Ovary (tissue), 9 donors: ENCODE measurements around the gene LSM12. TPM values are rescaled to one million over a fixed set of nuclear protein-coding genes. Genes with fewer than 3 reads are reported as not detected.

ENCODE experiments used
- DNase-seq, 5 donors: peaks; one replicate each; pipeline ENCODE4 v3.0.0-alpha.2; 2019 to 2020
- H3K27ac ChIP-seq, 2 donors: fragments of 200-600 bp; one replicate each; pipeline versions ENCODE4 v1.5.1 to v1.8.0; 2019 to 2022
- H3K27me3 ChIP-seq: fragments of 200-600 bp; one replicate; pipeline ENCODE4 v1.8.0; 2022
- H3K36me3 ChIP-seq: fragments of 200-600 bp; sonication (generic); one replicate; pipeline ENCODE4 v1.5.1; 2019
- H3K4me1 ChIP-seq: one replicate; pipeline ENCODE4 v1.8.1; 2013; ENCODE audit warnings: mild to moderate bottlenecking, moderate library complexity; ENCODE audit not compliant: insufficient read depth
- H3K4me3 ChIP-seq: fragments of 200-600 bp; sonication (generic); one replicate; pipeline ENCODE4 v1.5.1; 2017
- H3K9me3 ChIP-seq, 2 donors: fragments of 200-600 bp in 1 of 2; sonication (generic) in 1 of 2; one replicate each; pipeline versions ENCODE4 v1.5.1 to v1.8.1; 2013 to 2019; ENCODE audit warnings: mild to moderate bottlenecking in 1 of 2, moderate library complexity in 1 of 2
- CTCF ChIP-seq, 3 donors: fragments of 450-650 bp in 2 of 3; fragments of 200-600 bp in 1 of 3; IDR thresholded peaks; one replicate each; pipeline versions ENCODE4 v1.5.1 to v1.8.0; 2016 to 2022; ENCODE audit warnings: antibody characterized with exemption in 3 of 3, mild to moderate bottlenecking in 1 of 3
- EP300 ChIP-seq: sonication (generic); formaldehyde crosslinking; IDR thresholded peaks from one replicate; pipeline ENCODE4 v1.6.1; 2017; ENCODE audit warnings: antibody characterized with exemption
- POLR2A ChIP-seq: fragments of 450-650 bp; IDR thresholded peaks from one replicate; pipeline ENCODE4 v1.6.1; 2017; ENCODE audit warnings: antibody characterized with exemption, mild to moderate bottlenecking, moderate library complexity
- WGBS, 3 donors: extraction: QIAGEN DNeasy Blood & Tissue Kit in 1 of 3; methylation state at CpG; one replicate each; pipeline versions ENCODE4 v1.1.5 to v1.1.7; 2013 to 2017; 5-methylcytosine and 5-hydroxymethylcytosine counted together
- intact Hi-C, 4 donors: fragments of 100-400 bp; cut with DNase I; formaldehyde crosslinking; loops; one replicate each; pipeline versions ENCODE4 v1.11.0 to v1.15.1; 2022 to 2023
- polyA plus RNA-seq, 2 donors: library from polyadenylated mRNA; stranded (reverse); fragments of 200-250 nt in 1 of 2; fragments of 350-450 nt in 1 of 2; fragmentation: Illumina TruSeq in 1 of 2; extraction: RNeasy Lipid Tissue Mini Kit (QIAGEN cat#74804) in 1 of 2; gene quantifications; one replicate each; pipeline ENCODE4 v1.2.3, GENCODE V29; 2013 to 2014
- small RNA-seq: library from RNA; depleted of rRNA; stranded (forward); fragments of <200 nt; gene quantifications from one replicate; pipeline ENCODE3, GENCODE V24; 2016
- total RNA-seq, 7 donors: library from RNA; depleted of rRNA in 2 of 7; stranded (reverse); fragments of >200 nt in 2 of 7; fragmentation: NEBNext Ultra II Directional in 3 of 7; extraction: Animal tissue kit (Norgen Biotek cat#: 25700) in 3 of 7; gene quantifications; one replicate each; pipeline versions ENCODE4 v1.1.0 to v1.2.4, GENCODE V29; 2016 to 2023
- donor health status: DM: no; HTN: no; CAD: no; lungs with moderate emphysema.
- donor health status: DM: no; HTN: no; CAD: no.
- donor health status: Bipolar disorder and iron deficiency.
- donor health status: DM: yes; HTN: yes; CAD: no.
- donor health status: DM: no; HTN: no; CAD: no.
- donor health status: DM: yes; HTN: yes; CAD: no.

The LSM12 gene
- total and polyA plus RNA-seq, 9 donors, result 17.1 to 54.6 (median 36.4) TPM

- TF ChIP-seq EP300, result no peak
- TF ChIP-seq POLR2A, result no peak
- no peak for TF ChIP-seq CTCF (IDR thresholded peaks at IDR 0.05)
- no peak overlapping the region for H3K27ac ChIP-seq
- intact Hi-C loops, result no loop called here
- H3K4me3 ChIP-seq, result no peak overlapping the region
- WGBS, 3 donors, result 57 to 62% (median 61%) methylated on average over 12 of the region's 12 CpGs
- no peaks in the 10 kb centered on the region for H3K27me3 ChIP-seq
- H3K9me3 ChIP-seq, result no peaks in the 10 kb centered on the region
- H3K4me1 ChIP-seq, result peaks cover 2% of the 10 kb centered on the region
- no peaks in the 10 kb centered on the region for H3K36me3 ChIP-seq
- DNase-seq, result no peak
These were observed 79.1 kb downstream of the LSM12 start for GRCh38 chr17:43987131-43988021.

- intact Hi-C loops, result no loop called here
- TF ChIP-seq EP300 (no peak), CTCF (IDR thresholded peaks at IDR 0.05) (no peak), POLR2A (no peak)
- no peaks in the 10 kb centered on the region for H3K36me3 ChIP-seq
- H3K9me3 ChIP-seq, result no peaks in the 10 kb centered on the region
- no peak for DNase-seq
- H3K4me3 ChIP-seq, result no peak overlapping the region
- no peaks in the 10 kb centered on the region for H3K27me3 ChIP-seq
- H3K27ac ChIP-seq, result no peak overlapping the region
- H3K4me1 ChIP-seq, result peaks cover 2% of the 10 kb centered on the region
- WGBS, 3 donors, result 77 to 84% (median 79%) methylated on average over 7 of the region's 7 CpGs
These were observed 80.1 kb downstream of the LSM12 start for GRCh38 chr17:43986225-43986981.

GRCh38 chr17:43984521-43984920, 82.0 kb downstream of the LSM12 start:
- Histone ChIP-seq H3K4me1 (peaks cover 2% of the 10 kb centered on the region), H3K4me3 (no peak overlapping the region), H3K27me3 (no peaks in the 10 kb centered on the region), H3K36me3 (no peaks in the 10 kb centered on the region), H3K9me3 (no peaks in the 10 kb centered on the region), H3K27ac (no peak overlapping the region)
- WGBS, 3 donors, result 73 to 80% (median 74%) methylated on average over 8 of the region's 8 CpGs
- TF ChIP-seq EP300 (no peak), CTCF (IDR thresholded peaks at IDR 0.05) (no peak), POLR2A (no peak)
- DNase-seq, result no peak
- intact Hi-C loops, result no loop called here

Small RNAs within 50 kb of the gene (small RNA-seq; reads per million reads assigned to genes)
- gene RF00012, result not detected

Other genes starting within 250 kb of the LSM12 start
- 10 to 100 TPM in 1 of 7 donors, 1 to 10 TPM in 6; 2.7 to 17.2 (median 4.4) TPM for gene MPP3, start 233.5 kb downstream of the LSM12 start, total RNA-seq
- gene MPP3, start 233.5 kb downstream of the LSM12 start, polyA plus RNA-seq, result 1 to 10 TPM; 2.7 to 2.9 TPM
- gene CD300LG, start 219.5 kb downstream of the LSM12 start, total RNA-seq, result 1 to 10 TPM in 5 of 7 donors, under 1 TPM in 2; 0.13 to 6.8 (median 1.2) TPM
- 1 to 10 TPM; 3.4 to 5.6 TPM for gene CD300LG, start 219.5 kb downstream of the LSM12 start, polyA plus RNA-seq
- 1 to 10 TPM; 3.3 to 6.5 (median 5.6) TPM for gene MPP2, start 159.1 kb downstream of the LSM12 start, total RNA-seq
- gene MPP2, start 159.1 kb downstream of the LSM12 start, polyA plus RNA-seq, result 1 to 10 TPM; 2.6 to 2.9 TPM
- gene PPY, start 124.2 kb downstream of the LSM12 start, total RNA-seq, result not detected
- not detected for gene PPY, start 124.2 kb downstream of the LSM12 start, polyA plus RNA-seq
- gene PYY, start 112.7 kb downstream of the LSM12 start, total RNA-seq, result 1 to 10 TPM in 1 of 7 donors, under 1 TPM in 1, not detected in 5; 0.69 to 1.1 TPM
- gene PYY, start 112.7 kb downstream of the LSM12 start, polyA plus RNA-seq, result under 1 TPM in 1 of 2 donors, not detected in 1; 0.18 TPM
- gene NAGS, start 62.0 kb downstream of the LSM12 start, total RNA-seq, result 1 to 10 TPM in 5 of 7 donors, under 1 TPM in 2; 0.33 to 1.6 (median 1.3) TPM
- 1 to 10 TPM in 1 of 2 donors, under 1 TPM in 1; 0.42 to 1.7 TPM for gene NAGS, start 62.0 kb downstream of the LSM12 start, polyA plus RNA-seq
- 10 to 100 TPM; 19.9 to 35.3 (median 23.5) TPM for gene TMEM101, start 51.7 kb downstream of the LSM12 start, total RNA-seq
- gene TMEM101, start 51.7 kb downstream of the LSM12 start, polyA plus RNA-seq, result 10 to 100 TPM; 20.5 to 32.3 TPM
- gene G6PC3, start 4.1 kb upstream of the LSM12 start, total RNA-seq, result 10 to 100 TPM; 14.4 to 56.7 (median 36.2) TPM
- 10 to 100 TPM; 37.1 to 49.1 TPM for gene G6PC3, start 4.1 kb upstream of the LSM12 start, polyA plus RNA-seq
- 10 to 100 TPM; 35.1 to 97.6 (median 67.2) TPM for gene HDAC5, start 57.0 kb upstream of the LSM12 start, total RNA-seq
- 10 to 100 TPM; 11.4 to 75.8 TPM for gene HDAC5, start 57.0 kb upstream of the LSM12 start, polyA plus RNA-seq
- gene HROB, start 75.3 kb upstream of the LSM12 start, total RNA-seq, result 1 to 10 TPM in 3 of 7 donors, under 1 TPM in 4; 0.86 to 6.3 (median 0.97) TPM
- gene HROB, start 75.3 kb upstream of the LSM12 start, polyA plus RNA-seq, result 1 to 10 TPM; 1.0 TPM
- gene ASB16, start 104.0 kb upstream of the LSM12 start, total RNA-seq, result 1 to 10 TPM in 3 of 7 donors, under 1 TPM in 3, not detected in 1; 0.24 to 1.8 (median 0.98) TPM
- 1 to 10 TPM in 1 of 2 donors, under 1 TPM in 1; 0.10 to 1.3 TPM for gene ASB16, start 104.0 kb upstream of the LSM12 start, polyA plus RNA-seq
- 10 to 100 TPM; 18.7 to 37.0 (median 28.6) TPM for gene TMUB2, start 120.3 kb upstream of the LSM12 start, total RNA-seq
- 10 to 100 TPM; 22.5 to 36.8 TPM for gene TMUB2, start 120.3 kb upstream of the LSM12 start, polyA plus RNA-seq
- 10 to 100 TPM; 25.3 to 97.4 (median 72.6) TPM for gene ATXN7L3, start 133.2 kb upstream of the LSM12 start, total RNA-seq
- gene ATXN7L3, start 133.2 kb upstream of the LSM12 start, polyA plus RNA-seq, result 10 to 100 TPM; 33.6 to 45.1 TPM
- gene UBTF, start 153.0 kb upstream of the LSM12 start, total RNA-seq, result 100 to 1,000 TPM in 1 of 7 donors, 10 to 100 TPM in 6; 29.6 to 128 (median 81.5) TPM
- 10 to 100 TPM; 44.1 to 85.1 TPM for gene UBTF, start 153.0 kb upstream of the LSM12 start, polyA plus RNA-seq
- gene SLC4A1, start 201.5 kb upstream of the LSM12 start, total RNA-seq, result 1 to 10 TPM in 1 of 7 donors, under 1 TPM in 3, not detected in 3; 0.08 to 3.2 (median 0.35) TPM
- gene SLC4A1, start 201.5 kb upstream of the LSM12 start, polyA plus RNA-seq, result not detected
- gene RUNDC3A, start 241.9 kb upstream of the LSM12 start, total RNA-seq, result 1 to 10 TPM in 3 of 7 donors, under 1 TPM in 4; 0.24 to 5.4 (median 0.69) TPM
- gene RUNDC3A, start 241.9 kb upstream of the LSM12 start, polyA plus RNA-seq, result 1 to 10 TPM; 1.9 to 2.1 TPM